HepG2 (cell line): ENCODE results near the gene SYNJ2. TPM values are rescaled to one million over a fixed set of nuclear protein-coding genes. Genes with fewer than 3 reads are reported as not detected.

ENCODE experiments used
- ARHGAP35 ChIP-seq: sonication (generic); formaldehyde crosslinking; IDR thresholded peaks from 2 replicates; pipeline ENCODE4 v1.9.0; 2022; ENCODE audit warnings: mild to moderate bottlenecking, inconsistent platforms, moderate library complexity, missing genetic modification reagents, borderline replicate concordance
- CBX2 ChIP-seq, 2 experiments: fragments of 200-600 bp in 1 of 2; sonication (generic); formaldehyde crosslinking in 1 of 2; IDR thresholded peaks; 2 replicates each; pipeline versions ENCODE4 v1.7.0 to v1.8.1; 2018 to 2022; ENCODE audit warnings: low read depth in 2 of 2, low read length in 1 of 2, mild to moderate bottlenecking in 1 of 2, missing genetic modification reagents in 1 of 2
- ERF ChIP-seq: IDR thresholded peaks from 2 replicates; pipeline ENCODE4 v1.6.1; 2018; ENCODE audit warnings: missing biosample characterization, missing genetic modification reagents
- HIC2 ChIP-seq: sonication (generic); formaldehyde crosslinking; IDR thresholded peaks from 2 replicates; pipeline ENCODE4 v1.9.0; 2022; ENCODE audit warnings: low read depth, missing genetic modification reagents
- HNF1A ChIP-seq, 2 experiments: sonication (generic) in 1 of 2; formaldehyde crosslinking in 1 of 2; IDR thresholded peaks; 2 replicates each; pipeline versions ENCODE4 v1.4.0 to v1.6.1; 2016 to 2020; ENCODE audit warnings: borderline replicate concordance in 1 of 2, low read depth in 1 of 2, mild to moderate bottlenecking in 1 of 2, missing genetic modification reagents in 1 of 2
- IRF2 ChIP-seq: IDR thresholded peaks from 2 replicates; pipeline ENCODE4 v1.6.1; 2018; ENCODE audit warnings: missing genetic modification reagents, missing compliant biosample characterization
- MAFK ChIP-seq, 2 experiments: IDR thresholded peaks in 1 of 2; conservative IDR thresholded peaks in 1 of 2; 2 replicates each; pipeline ENCODE4 v1.6.1; 2011; ENCODE audit warnings: improper control_type of control experiment in 2 of 2, low read length in 2 of 2
- PAF1 ChIP-seq: IDR thresholded peaks from 2 replicates; pipeline ENCODE4 v1.6.1; 2016; ENCODE audit warnings: missing genetic modification reagents, missing compliant biosample characterization
- PLRG1 ChIP-seq: fragments of 450-650 bp; conservative IDR thresholded peaks from 2 replicates; pipeline ENCODE4 v1.6.1; 2016
- RAD21 ChIP-seq: fragments of 450-650 bp; formaldehyde crosslinking; IDR thresholded peaks from 2 replicates; pipeline ENCODE4 v1.5.0; 2020; ENCODE audit warnings: mild to moderate bottlenecking
- RBM22 ChIP-seq: fragments of 200-400 bp; formaldehyde crosslinking; optimal IDR thresholded peaks from 2 replicates; pipeline ENCODE3; 2017; ENCODE audit warnings: mild to moderate bottlenecking, low read length, moderate library complexity
- RXRB ChIP-seq: IDR thresholded peaks from 2 replicates; pipeline ENCODE4 v1.6.1; 2016; ENCODE audit warnings: borderline replicate concordance, missing genetic modification reagents, missing compliant biosample characterization
- SIN3A ChIP-seq: IDR thresholded peaks from 2 replicates; pipeline ENCODE4 v1.6.1; 2011; ENCODE audit warnings: low read depth, mild to moderate bottlenecking, control low read depth, low read length, borderline replicate concordance
- SMAD3 ChIP-seq: sonication (generic); formaldehyde crosslinking; IDR thresholded peaks from 2 replicates; pipeline ENCODE4 v1.4.0; 2020; ENCODE audit warnings: missing genetic modification reagents
- SNAPC2 ChIP-seq: sonication (generic); formaldehyde crosslinking; IDR thresholded peaks from 2 replicates; pipeline ENCODE4 v1.8.1; 2022; ENCODE audit warnings: mild to moderate bottlenecking, missing genetic modification reagents
- TRIM24 ChIP-seq: sonication (generic); formaldehyde crosslinking; IDR thresholded peaks from 2 replicates; pipeline ENCODE4 v1.8.0; 2022; ENCODE audit warnings: mild to moderate bottlenecking, missing genetic modification reagents
- ZNF329 ChIP-seq: sonication (generic); formaldehyde crosslinking; IDR thresholded peaks from 2 replicates; pipeline ENCODE4 v1.9.0; 2021; ENCODE audit warnings: low read depth, mild to moderate bottlenecking, missing genetic modification reagents
- ZNF644 ChIP-seq: IDR thresholded peaks from 2 replicates; pipeline ENCODE4 v1.6.1; 2016; ENCODE audit warnings: low read depth
- ZNF678 ChIP-seq: sonication (generic); formaldehyde crosslinking; IDR thresholded peaks from 2 replicates; pipeline ENCODE4 v1.4.0; 2020; ENCODE audit warnings: mild to moderate bottlenecking, missing genetic modification reagents
- ZNF782 ChIP-seq: sonication (generic); formaldehyde crosslinking; IDR thresholded peaks from 2 replicates; pipeline ENCODE4 v1.4.0; 2020; ENCODE audit warnings: missing genetic modification reagents, mild to moderate bottlenecking, borderline replicate concordance
- ZNF891 ChIP-seq: sonication (generic); formaldehyde crosslinking; IDR thresholded peaks from 2 replicates; pipeline ENCODE4 v1.5.0; 2020; ENCODE audit warnings: mild to moderate bottlenecking, missing genetic modification reagents
- ZSCAN31 ChIP-seq: sonication (generic); formaldehyde crosslinking; IDR thresholded peaks from 2 replicates; pipeline ENCODE4 v1.5.0; 2020; ENCODE audit warnings: low read depth, mild to moderate bottlenecking, missing genetic modification reagents
- polyA plus RNA-seq, 8 experiments: library from polyadenylated mRNA; depleted of rRNA in 3 of 8; stranded (reverse) in 7 of 8; unstranded in 1 of 8; fragments of >200 nt; fragmentation: Illumina TruSeq in 4 of 8; extraction: Trizol in 4 of 8; gene quantifications; 2 replicates each; pipeline versions ENCODE4 v1.2.1 to v1.2.3, GENCODE V29; 2011 to 2016; ENCODE audit warnings: low read depth in 4 of 8, missing spikeins in 1 of 8, mixed read lengths in 1 of 8; ENCODE audit not compliant: insufficient read depth in 1 of 8
- total RNA-seq, 5 experiments: library from RNA; depleted of rRNA; stranded (reverse); fragments of >200 nt; fragmentation: Illumina TruSeq; extraction: Trizol; gene quantifications; 2 replicates each; pipeline ENCODE4 v1.2.3, GENCODE V29; 2016; ENCODE audit warnings: low read depth in 1 of 5
- TF ChIP-seq, protein P1 (sequence below): fragments of 450-650 bp; IDR thresholded peaks from 2 replicates; pipeline ENCODE4 v1.6.1; 2016

The SYNJ2 gene
- total and polyA plus RNA-seq, 2 of the 13 experiments (the other 11 are each of a cell fraction or from before 2014, with no cell fraction given), result 39.1 to 57.6 TPM

- TF ChIP-seq SIN3A (no peak), RBM22 (no peak), RAD21 (CRISPR knock-in tag) (no peak), ARHGAP35 (no peak; the same call in 1 of the 2 replicates), RXRB (peak; percentile 94), ZNF891 (no peak), PAF1 (CRISPR knock-in tag) (no peak), ZNF678 (CRISPR knock-in tag) (0 out of 2 replicates have a peak, but pooled peaks have one; percentile 55), ERF (CRISPR knock-in tag) (peak; percentile 61; the same call in 1 of the 2 replicates), CBX2 (IDR thresholded peaks at IDR 0.05; ENCODE audit: low read depth, low read length) (no peak), CBX2 (CRISPR knock-in tag; IDR thresholded peaks at IDR 0.05; ENCODE audit: low read depth) (peak; percentile 81), ZNF644 (0 out of 2 replicates have a peak, but pooled peaks have one; percentile 26), MAFK (conservative IDR thresholded peaks at IDR 0.05 in 1 of 2, IDR thresholded peaks at IDR 0.05 in 1 of 2; ENCODE audit: low read length in 2 of 2) (no peak), SNAPC2 (CRISPR knock-in tag) (peak; percentile 71), HIC2 (CRISPR knock-in tag) (no peak), IRF2 (peak; percentile 82; the same call in 1 of the 2 replicates), HNF1A (IDR thresholded peaks at IDR 0.05; ENCODE audit: low read depth) (peak; percentile 84), HNF1A (CRISPR knock-in tag; IDR thresholded peaks at IDR 0.05; ENCODE audit: borderline replicate concordance) (peak; percentile 92), PLRG1 (no peak), ZNF782 (CRISPR knock-in tag) (0 out of 2 replicates have a peak, but pooled peaks have one; percentile 53), SMAD3 (CRISPR knock-in tag) (peak; percentile 94), TRIM24 (CRISPR knock-in tag) (peak; percentile 70; the same call in 1 of the 2 replicates), ZSCAN31 (CRISPR knock-in tag) (no peak; the same call in 1 of the 2 replicates), ZNF329 (CRISPR knock-in tag) (no peak)
- TF ChIP-seq, protein P1, sequence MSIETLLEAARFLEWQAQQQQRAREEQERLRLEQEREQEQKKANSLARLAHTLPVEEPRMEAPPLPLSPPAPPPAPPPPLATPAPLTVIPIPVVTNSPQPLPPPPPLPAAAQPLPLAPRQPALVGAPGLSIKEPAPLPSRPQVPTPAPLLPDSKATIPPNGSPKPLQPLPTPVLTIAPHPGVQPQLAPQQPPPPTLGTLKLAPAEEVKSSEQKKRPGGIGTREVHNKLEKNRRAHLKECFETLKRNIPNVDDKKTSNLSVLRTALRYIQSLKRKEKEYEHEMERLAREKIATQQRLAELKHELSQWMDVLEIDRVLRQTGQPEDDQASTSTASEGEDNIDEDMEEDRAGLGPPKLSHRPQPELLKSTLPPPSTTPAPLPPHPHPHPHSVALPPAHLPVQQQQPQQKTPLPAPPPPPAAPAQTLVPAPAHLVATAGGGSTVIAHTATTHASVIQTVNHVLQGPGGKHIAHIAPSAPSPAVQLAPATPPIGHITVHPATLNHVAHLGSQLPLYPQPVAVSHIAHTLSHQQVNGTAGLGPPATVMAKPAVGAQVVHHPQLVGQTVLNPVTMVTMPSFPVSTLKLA, result peak; percentile 43; the same call in 1 of the 2 replicates
Measured at GRCh38 chr6:158011478-158011920, 29.8 kb downstream of the SYNJ2 start (continued).
